Measurements from ENCODE around the gene MEX3A.
"Not testable (repeated sequence)": the region's sequence is repeated elsewhere in the genome, so short reads cannot be mapped to it uniquely, and the experiment has no call there.

The MEX3A gene

GRCh38 chr1:156062189-156062588 lies 20.1 kb downstream of the MEX3A start:
- DNase-seq (ENCODE audit: low read depth in 1 of 2, low spot score in 1 of 2): no peak

GRCh38 chr1:156060937-156061636 lies 21.2 kb downstream of the MEX3A start, which contains the start of gene RAB25:
RAB25 (plus strand) TSS chr1:156061160; CDS start chr1:156061401, 241 bp downstream.
- DNase-seq (ENCODE audit: low read depth in 1 of 2, low spot score in 1 of 2): no peak

- DNase-seq (ENCODE audit: low read depth in 1 of 2, low spot score in 1 of 2): no peak
These were observed 25.9 kb downstream of the MEX3A start for GRCh38 chr1:156056326-156056849.

- DNase-seq (ENCODE audit: low read depth in 1 of 2, low spot score in 1 of 2): no peak
These were observed 26.8 kb downstream of the MEX3A start for GRCh38 chr1:156055281-156056048.

GRCh38 chr1:156054500-156055280 lies 27.6 kb downstream of the MEX3A start, which contains the start of gene LAMTOR2:
LAMTOR2 (plus strand) TSS chr1:156054782; CDS start chr1:156054890, 108 bp downstream.
- DNase-seq (ENCODE audit: low read depth in 1 of 2, low spot score in 1 of 2): peak; percentile 90 to 91

GRCh38 chr1:156053768-156054499 lies 28.3 kb downstream of the MEX3A start, which contains the start of gene UBQLN4:
UBQLN4 (minus strand) TSS chr1:156053798; CDS start chr1:156053701, 97 bp downstream.
- peak; percentile 68 to 81 for DNase-seq (ENCODE audit: low read depth in 1 of 2, low spot score in 1 of 2)

- DNase-seq (ENCODE audit: low read depth in 1 of 2, low spot score in 1 of 2): peak; percentile 40 to 61
These were observed 29.1 kb downstream of the MEX3A start for GRCh38 chr1:156052862-156053767.

GRCh38 chr1:156051011-156051725 lies 31.1 kb downstream of the MEX3A start:
- no peak for DNase-seq (ENCODE audit: low read depth in 1 of 2, low spot score in 1 of 2)

GRCh38 chr1:156050376-156050775 lies 31.9 kb downstream of the MEX3A start:
- no peak for DNase-seq (ENCODE audit: low read depth in 1 of 2, low spot score in 1 of 2)

GRCh38 chr1:156048663-156049258 lies 33.5 kb downstream of the MEX3A start:
- no peak for DNase-seq (ENCODE audit: low read depth in 1 of 2, low spot score in 1 of 2)

- no peak for DNase-seq (ENCODE audit: low read depth in 1 of 2, low spot score in 1 of 2)
These were observed 37.2 kb downstream of the MEX3A start for GRCh38 chr1:156045076-156045475.

GRCh38 chr1:156042828-156043227 lies 39.4 kb downstream of the MEX3A start:
- no peak for DNase-seq (ENCODE audit: low read depth in 1 of 2, low spot score in 1 of 2)

- DNase-seq (ENCODE audit: low read depth in 1 of 2, low spot score in 1 of 2): not testable (repeated sequence)
These were observed 47.3 kb downstream of the MEX3A start for GRCh38 chr1:156034991-156035390.

GRCh38 chr1:156033011-156033410 lies 49.3 kb downstream of the MEX3A start:
- DNase-seq (ENCODE audit: low read depth in 1 of 2, low spot score in 1 of 2): no peak

GRCh38 chr1:156026588-156026987 lies 55.7 kb downstream of the MEX3A start:
- DNase-seq (ENCODE audit: low read depth in 1 of 2, low spot score in 1 of 2): no peak

GRCh38 chr1:156025876-156026275 lies 56.4 kb downstream of the MEX3A start:
- DNase-seq (ENCODE audit: low read depth in 1 of 2, low spot score in 1 of 2): no peak

GRCh38 chr1:156024801-156025200 lies 57.5 kb downstream of the MEX3A start:
- DNase-seq (ENCODE audit: low read depth in 1 of 2, low spot score in 1 of 2): no peak
